ENCODE results near the gene CHD3.

Gene CHD3

DNA sequence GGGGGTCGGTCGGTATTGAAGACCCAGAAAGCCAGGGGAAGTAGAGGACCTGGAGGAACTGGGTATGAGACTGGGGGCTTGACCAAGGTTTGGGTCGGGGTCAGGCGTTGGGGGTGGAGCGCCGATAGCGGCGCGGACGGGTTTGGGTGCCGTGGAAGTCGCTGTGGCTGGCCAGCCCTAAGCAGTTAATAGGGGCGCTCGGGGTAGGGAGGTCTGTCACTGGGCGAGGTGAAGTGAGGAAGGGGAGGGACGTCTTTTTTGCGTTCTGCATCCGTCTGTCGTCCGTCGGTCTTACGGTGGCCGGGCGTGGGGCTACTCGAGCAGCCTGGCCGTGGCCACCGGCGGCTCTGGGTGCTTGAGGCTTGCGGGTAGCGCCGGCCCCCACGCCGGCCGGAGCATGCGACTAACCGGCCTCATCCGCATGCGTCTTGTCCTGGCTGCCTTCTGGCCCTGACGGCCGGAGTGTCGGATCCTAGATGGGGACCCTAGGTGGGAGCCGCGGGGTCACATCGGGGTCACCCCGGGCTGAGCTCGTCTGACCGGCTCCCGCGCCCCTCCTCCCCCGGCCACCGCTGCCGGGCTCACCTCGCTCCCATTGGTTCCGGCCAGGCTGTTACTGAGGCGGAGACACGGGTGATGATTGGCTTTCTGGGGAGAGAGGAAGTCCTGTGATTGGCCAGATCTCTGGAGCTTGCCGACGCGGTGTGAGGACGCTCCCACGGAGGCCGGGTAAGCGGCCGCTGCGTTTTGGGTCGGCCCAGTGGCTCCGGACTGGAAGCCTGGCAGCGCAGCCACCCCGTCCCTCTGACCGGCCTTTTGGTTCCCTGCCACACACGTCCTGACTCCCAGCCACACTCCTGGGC lies 44.1 kb upstream of the CHD3 start:
- TF ChIP-seq, protein P1, sequence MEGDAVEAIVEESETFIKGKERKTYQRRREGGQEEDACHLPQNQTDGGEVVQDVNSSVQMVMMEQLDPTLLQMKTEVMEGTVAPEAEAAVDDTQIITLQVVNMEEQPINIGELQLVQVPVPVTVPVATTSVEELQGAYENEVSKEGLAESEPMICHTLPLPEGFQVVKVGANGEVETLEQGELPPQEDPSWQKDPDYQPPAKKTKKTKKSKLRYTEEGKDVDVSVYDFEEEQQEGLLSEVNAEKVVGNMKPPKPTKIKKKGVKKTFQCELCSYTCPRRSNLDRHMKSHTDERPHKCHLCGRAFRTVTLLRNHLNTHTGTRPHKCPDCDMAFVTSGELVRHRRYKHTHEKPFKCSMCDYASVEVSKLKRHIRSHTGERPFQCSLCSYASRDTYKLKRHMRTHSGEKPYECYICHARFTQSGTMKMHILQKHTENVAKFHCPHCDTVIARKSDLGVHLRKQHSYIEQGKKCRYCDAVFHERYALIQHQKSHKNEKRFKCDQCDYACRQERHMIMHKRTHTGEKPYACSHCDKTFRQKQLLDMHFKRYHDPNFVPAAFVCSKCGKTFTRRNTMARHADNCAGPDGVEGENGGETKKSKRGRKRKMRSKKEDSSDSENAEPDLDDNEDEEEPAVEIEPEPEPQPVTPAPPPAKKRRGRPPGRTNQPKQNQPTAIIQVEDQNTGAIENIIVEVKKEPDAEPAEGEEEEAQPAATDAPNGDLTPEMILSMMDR (IDR thresholded peaks at IDR 0.05) = no peak
- Mint-ChIP-seq H3K36me3 (ENCODE audit: low read depth) (peaks cover 22% of the 10 kb centered on the region), H3K27ac (peak overlapping the region; percentile 97), H3K4me1 (peaks cover 60% of the 10 kb centered on the region), H3K9me3 (no peaks in the 10 kb centered on the region), H3K27me3 (ENCODE audit: low read depth, poor library complexity) (no peaks in the 10 kb centered on the region), H3K4me3 (peak overlapping the region; percentile 92)
- peak; percentile 81 for DNase-seq

- H3K9me3 Mint-ChIP-seq = no peaks in the 10 kb centered on the region
- H3K27ac Mint-ChIP-seq = peak overlapping the region; percentile 59
- DNase-seq = no peak
- H3K4me1 Mint-ChIP-seq = peaks cover 50% of the 10 kb centered on the region
- H3K36me3 Mint-ChIP-seq (ENCODE audit: low read depth) = peaks cover 25% of the 10 kb centered on the region
- TF ChIP-seq, protein P1 (IDR thresholded peaks at IDR 0.05) = no peak
- peak overlapping the region; percentile 92 for H3K4me3 Mint-ChIP-seq
- H3K27me3 Mint-ChIP-seq (ENCODE audit: low read depth, poor library complexity) = no peaks in the 10 kb centered on the region
These were observed 43.1 kb upstream of the CHD3 start for GRCh38 chr17:7845359-7846062.

- TF ChIP-seq, protein P1 (IDR thresholded peaks at IDR 0.05) = no peak
- no peak overlapping the region for H3K27ac Mint-ChIP-seq
- H3K27me3 Mint-ChIP-seq (ENCODE audit: low read depth, poor library complexity) = no peaks in the 10 kb centered on the region
- no peak overlapping the region for H3K4me3 Mint-ChIP-seq
- H3K4me1 Mint-ChIP-seq = peaks cover 43% of the 10 kb centered on the region
- H3K36me3 Mint-ChIP-seq (ENCODE audit: low read depth) = peaks cover 24% of the 10 kb centered on the region
- no peak for DNase-seq
- H3K9me3 Mint-ChIP-seq = no peaks in the 10 kb centered on the region
These were observed 42.4 kb upstream of the CHD3 start for GRCh38 chr17:7846063-7846735.

GRCh38 chr17:7846765-7847661 lies 41.6 kb upstream of the CHD3 start:
- H3K4me3 Mint-ChIP-seq = peak overlapping the region; percentile 38
- H3K9me3 Mint-ChIP-seq = no peaks in the 10 kb centered on the region
- peaks cover 6% of the 10 kb centered on the region for H3K27me3 Mint-ChIP-seq (ENCODE audit: low read depth, poor library complexity)
- TF ChIP-seq, protein P1 (IDR thresholded peaks at IDR 0.05) = no peak
- no peak overlapping the region for H3K27ac Mint-ChIP-seq
- H3K36me3 Mint-ChIP-seq (ENCODE audit: low read depth) = peaks cover 29% of the 10 kb centered on the region
- H3K4me1 Mint-ChIP-seq = peaks cover 43% of the 10 kb centered on the region
- DNase-seq = no peak

DNA sequence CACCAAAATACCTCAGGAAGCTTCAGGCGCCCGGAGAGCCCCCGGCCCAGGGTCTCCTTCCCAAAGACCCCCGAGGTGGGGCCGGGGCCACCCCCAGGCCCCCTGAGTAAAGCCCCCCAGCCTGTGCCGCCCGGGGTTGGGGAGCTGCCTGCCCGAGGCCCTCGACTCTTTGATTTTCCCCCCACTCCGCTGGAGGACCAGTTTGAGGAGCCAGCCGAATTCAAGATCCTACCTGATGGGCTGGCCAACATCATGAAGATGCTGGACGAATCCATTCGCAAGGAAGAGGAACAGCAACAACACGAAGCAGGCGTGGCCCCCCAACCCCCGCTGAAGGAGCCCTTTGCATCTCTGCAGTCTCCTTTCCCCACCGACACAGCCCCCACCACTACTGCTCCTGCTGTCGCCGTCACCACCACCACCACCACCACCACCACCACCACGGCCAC lies 40.4 kb upstream of the CHD3 start:
- H3K27ac Mint-ChIP-seq = no peak overlapping the region

More for the DNA sequence above, 40.4 kb upstream of the CHD3 start:
- Mint-ChIP-seq H3K27me3 (ENCODE audit: low read depth, poor library complexity) (peaks cover 11% of the 10 kb centered on the region), H3K4me3 (no peak overlapping the region), H3K4me1 (peaks cover 42% of the 10 kb centered on the region), H3K9me3 (no peaks in the 10 kb centered on the region), H3K36me3 (ENCODE audit: low read depth) (peaks cover 39% of the 10 kb centered on the region)
- no peak for DNase-seq
- TF ChIP-seq, protein P1 (IDR thresholded peaks at IDR 0.05) = no peak

Data from nephron progenitor cell (in vitro differentiated cells).